Colonic mucosa (tissue), 4 donors: ENCODE measurements around the gene STUB1. TPM values are rescaled to one million over a fixed set of nuclear protein-coding genes. Genes with fewer than 3 reads are reported as not detected.
A peak's percentile ranks its signal among the peaks of the same experiment; 100 is the strongest.

Source experiments
- DNase-seq: peaks from one replicate; pipeline ENCODE4 v3.0.0-alpha.2; 2020
- H3K27ac ChIP-seq: fragments of 200-600 bp; one replicate; pipeline ENCODE4 v1.8.0; 2021
- H3K27me3 ChIP-seq: fragments of 200-600 bp; one replicate; pipeline ENCODE4 v1.8.0; 2021
- H3K36me3 ChIP-seq: fragments of 200-600 bp; one replicate; pipeline ENCODE4 v1.8.0; 2021
- H3K4me1 ChIP-seq: fragments of 200-600 bp; one replicate; pipeline ENCODE4 v1.8.0; 2021; ENCODE audit warnings: mild to moderate bottlenecking
- H3K4me3 ChIP-seq: fragments of 200-600 bp; one replicate; pipeline ENCODE4 v1.8.0; 2021
- H3K9ac ChIP-seq, 2 donors: one replicate each; pipeline ENCODE4 v1.7.0; 2013; ENCODE audit warnings: control low read depth in 2 of 2, low read depth in 2 of 2, low read length in 2 of 2
- H3K9me3 ChIP-seq: fragments of 200-600 bp; one replicate; pipeline ENCODE4 v1.8.0; 2021
- CTCF ChIP-seq: fragments of 200-600 bp; IDR thresholded peaks from one replicate; pipeline ENCODE4 v1.8.0; 2022; ENCODE audit warnings: antibody characterized with exemption, mild to moderate bottlenecking
- intact Hi-C: fragments of 100-400 bp; cut with DNase I; formaldehyde crosslinking; loops from one replicate; pipeline ENCODE4 v1.14.1; 2022
- total RNA-seq, 2 donors: library from RNA; stranded (reverse); fragmentation: NEBNext Ultra II Directional in 1 of 2; extraction: Animal tissue kit (Norgen Biotek cat#: 25700) in 1 of 2; gene quantifications; one replicate each; pipeline ENCODE4 v1.2.1, GENCODE V29; 2021
- donor health status: healthy.
- donor health status: DM: no; HTN: no; CAD: no.
- donor health status: DM: no; HTN: no; CAD: no.

STUB1 gene
- total RNA-seq, 2 donors from 2014 or later = 96.7 to 159 TPM

- DNase-seq = no peak
- Histone ChIP-seq H3K9me3 (no peaks in the 10 kb centered on the region), H3K27ac (no peak overlapping the region), H3K4me1 (peaks cover 2% of the 10 kb centered on the region), H3K36me3 (no peaks in the 10 kb centered on the region), H3K27me3 (peaks cover 57% of the 10 kb centered on the region), H3K9ac (peak overlapping the region in 1 of 2 donors; percentile 35), H3K4me3 (no peak overlapping the region)
- TF ChIP-seq CTCF = no peak
- intact Hi-C loops = no loop called here
Observed at GRCh38 chr16:700684-701584, 20.7 kb downstream of the STUB1 start.

- no peak for DNase-seq
- Histone ChIP-seq H3K36me3 (no peaks in the 10 kb centered on the region), H3K9me3 (no peaks in the 10 kb centered on the region), H3K4me1 (no peaks in the 10 kb centered on the region), H3K27me3 (peaks cover 70% of the 10 kb centered on the region), H3K27ac (no peak overlapping the region), H3K4me3 (no peak overlapping the region), H3K9ac (no peak overlapping the region)
- intact Hi-C loops = no loop called here
- TF ChIP-seq CTCF = no peak
Observed at GRCh38 chr16:702341-702740, 22.1 kb downstream of the STUB1 start.

DNA sequence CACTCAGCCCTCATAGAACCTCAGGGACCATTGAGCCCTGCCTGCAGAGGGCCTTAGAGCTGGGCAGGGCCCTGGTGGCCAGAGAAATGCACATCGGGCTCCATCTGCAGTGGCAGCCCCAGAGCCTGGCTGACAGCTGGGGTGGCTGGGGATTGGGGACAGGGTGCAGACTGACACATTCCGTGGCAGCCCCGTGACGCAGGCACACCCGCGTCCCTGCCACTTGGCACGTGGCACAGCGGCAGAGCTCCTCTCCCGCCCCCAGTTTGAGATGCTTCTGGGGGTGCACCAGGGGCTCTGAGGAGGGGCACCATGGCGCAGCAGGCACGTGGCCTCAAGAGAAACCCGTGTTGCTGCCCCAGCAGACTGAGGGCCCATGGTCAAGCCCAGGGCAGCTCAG is 23.2 kb downstream of the STUB1 start:
- Histone ChIP-seq H3K27me3 (peaks cover 70% of the 10 kb centered on the region), H3K4me3 (no peak overlapping the region), H3K4me1 (no peaks in the 10 kb centered on the region), H3K27ac (no peak overlapping the region), H3K9me3 (no peaks in the 10 kb centered on the region), H3K9ac (no peak overlapping the region), H3K36me3 (no peaks in the 10 kb centered on the region)
- no peak for TF ChIP-seq CTCF
- intact Hi-C loops = no loop called here
- DNase-seq = no peak

GRCh38 chr16:704047-704446 is 23.8 kb downstream of the STUB1 start:
- no peak for DNase-seq
- Histone ChIP-seq H3K9me3 (no peaks in the 10 kb centered on the region), H3K4me1 (no peaks in the 10 kb centered on the region), H3K9ac (no peak overlapping the region), H3K4me3 (no peak overlapping the region), H3K27ac (no peak overlapping the region), H3K36me3 (no peaks in the 10 kb centered on the region), H3K27me3 (peaks cover 73% of the 10 kb centered on the region)
- intact Hi-C loops = no loop called here
- TF ChIP-seq CTCF = no peak

DNA sequence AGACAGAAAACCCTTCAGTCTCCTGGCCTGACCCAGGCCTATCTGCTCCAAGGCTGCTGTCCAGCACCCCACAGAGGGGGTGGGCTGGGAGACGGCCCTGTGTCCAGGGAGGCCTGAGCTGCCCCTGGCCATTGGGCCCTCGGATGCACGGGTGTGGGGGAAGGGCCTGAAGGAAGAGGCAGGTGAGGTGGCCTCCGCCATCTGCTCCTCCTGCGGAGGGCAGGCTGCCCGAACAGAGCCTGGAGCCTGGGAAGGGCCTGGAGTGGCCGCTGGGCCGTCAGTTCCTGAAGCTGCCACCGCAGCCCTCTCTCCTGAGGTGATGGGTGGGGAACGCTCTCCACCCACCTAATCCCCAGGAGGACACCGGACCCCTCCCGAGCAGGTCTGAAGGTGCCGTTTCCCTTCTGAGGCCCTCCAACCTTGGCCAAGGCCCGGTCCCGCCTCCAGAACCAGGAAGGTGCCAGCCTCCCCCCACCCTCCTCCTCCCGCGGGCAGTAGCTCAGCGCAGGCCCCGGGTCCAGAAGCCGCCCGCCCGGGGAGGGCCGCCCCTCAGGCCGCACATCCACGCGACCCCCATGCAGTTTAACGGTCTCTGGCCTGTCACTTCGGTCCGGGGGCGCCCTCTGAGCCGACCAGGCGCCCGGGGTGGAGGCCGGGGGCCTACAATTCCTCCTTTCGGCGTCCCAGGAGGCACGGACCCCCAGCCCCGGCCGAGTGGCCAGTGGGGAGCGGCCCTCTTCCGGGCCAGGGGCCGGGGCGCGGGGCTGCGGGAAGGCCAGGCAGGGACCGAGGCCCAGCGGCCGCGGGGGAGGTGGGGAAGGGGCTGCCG is 24.6 kb downstream of the STUB1 start:
- Histone ChIP-seq H3K4me1 (no peaks in the 10 kb centered on the region), H3K9me3 (no peaks in the 10 kb centered on the region), H3K27ac (no peak overlapping the region), H3K27me3 (peaks cover 76% of the 10 kb centered on the region), H3K36me3 (no peaks in the 10 kb centered on the region), H3K4me3 (no peak overlapping the region), H3K9ac (no peak overlapping the region)
- DNase-seq = no peak
- no peak for TF ChIP-seq CTCF
- intact Hi-C loops = no loop called here
